WERI-Rb-1 (cell line): ENCODE results near the gene NXPH3.

ENCODE experiments used
- DNase-seq: peaks from one replicate; pipeline ENCODE4 v3.0.0-alpha.2; 2020
- H3K27ac ChIP-seq: fragments of 250-450 bp; sonication (Bioruptor Pico); 2 replicates; pipeline ENCODE4 v1.5.1; 2020; ENCODE audit warnings: mild to moderate bottlenecking, moderate library complexity
- H3K27me3 ChIP-seq: fragments of 250-450 bp; sonication (Bioruptor Pico); 2 replicates; pipeline ENCODE4 v1.5.1; 2021; ENCODE audit warnings: mild to moderate bottlenecking, low read depth, moderate library complexity; ENCODE audit not compliant: insufficient read depth, severe bottlenecking
- H3K36me3 ChIP-seq: fragments of 250-450 bp; sonication (Bioruptor Pico); 2 replicates; pipeline ENCODE4 v1.5.1; 2020; ENCODE audit warnings: mild to moderate bottlenecking, moderate library complexity
- H3K4me3 ChIP-seq: 2 replicates; pipeline ENCODE4 v1.5.1; 2011; ENCODE audit warnings: low read depth, mild to moderate bottlenecking, control low read depth, low read length
- H3K9me3 ChIP-seq: fragments of 250-450 bp; sonication (Bioruptor Pico); 2 replicates; pipeline ENCODE4 v1.5.1; 2021; ENCODE audit warnings: mild to moderate bottlenecking, moderate library complexity; ENCODE audit not compliant: severe bottlenecking
- CTCF ChIP-seq: IDR thresholded peaks from 2 replicates; pipeline ENCODE4 v1.5.1; 2011; ENCODE audit warnings: low read depth, mild to moderate bottlenecking, control low read depth, inconsistent platforms, low read length

NXPH3 gene

GRCh38 chr17:49631496-49631895, 55.8 kb downstream of the NXPH3 start:
- no peaks in the 10 kb centered on the region for H3K27me3 ChIP-seq
- TF ChIP-seq CTCF: no peak
- H3K4me3 ChIP-seq: no peak overlapping the region
- peaks cover 5% of the 10 kb centered on the region for H3K36me3 ChIP-seq
- no peaks in the 10 kb centered on the region for H3K9me3 ChIP-seq
- H3K27ac ChIP-seq: no peak overlapping the region
- DNase-seq: no peak
